HG03354 (cell line): Measurements from ENCODE around the gene ADTRP.

Experiments used
- ATAC-seq: cut with Tn5 transposase; IDR thresholded peaks from one replicate; pipeline ENCODE4 v1.9.1; 2021; ENCODE audit warnings: mild to moderate bottlenecking; ENCODE audit not compliant: unreplicated experiment, poor library complexity, severe bottlenecking

Gene ADTRP

DNA sequence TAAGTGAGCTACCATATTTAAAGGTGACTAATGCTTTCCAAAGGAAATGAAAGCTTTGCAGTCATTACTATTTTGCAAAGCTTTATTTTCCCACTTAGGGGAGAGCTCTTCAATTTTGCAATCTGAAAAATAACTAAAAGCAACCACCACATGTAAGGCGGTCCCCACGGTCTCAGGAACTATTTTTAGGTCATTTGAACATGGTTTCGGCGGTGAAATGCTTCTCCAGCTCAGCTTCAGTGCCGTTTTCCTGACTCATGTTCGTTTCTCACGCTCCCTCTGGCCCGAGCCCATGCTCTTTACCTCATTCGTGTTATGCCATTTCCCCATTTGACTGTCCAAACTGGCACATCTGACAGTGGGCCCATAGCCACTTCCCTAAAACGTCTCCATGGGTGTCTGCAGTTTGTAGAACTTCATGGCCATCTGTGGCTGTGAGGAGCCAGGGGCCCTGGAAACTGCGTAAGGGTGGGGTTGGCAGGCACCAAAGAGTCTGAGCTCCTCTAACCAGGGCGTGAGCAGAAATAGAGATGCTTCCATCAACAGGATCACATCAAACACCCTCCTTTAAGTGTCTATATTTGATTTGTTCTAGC lies 46.5 kb downstream of the ADTRP start:
- ATAC-seq: peak; percentile 69

DNA sequence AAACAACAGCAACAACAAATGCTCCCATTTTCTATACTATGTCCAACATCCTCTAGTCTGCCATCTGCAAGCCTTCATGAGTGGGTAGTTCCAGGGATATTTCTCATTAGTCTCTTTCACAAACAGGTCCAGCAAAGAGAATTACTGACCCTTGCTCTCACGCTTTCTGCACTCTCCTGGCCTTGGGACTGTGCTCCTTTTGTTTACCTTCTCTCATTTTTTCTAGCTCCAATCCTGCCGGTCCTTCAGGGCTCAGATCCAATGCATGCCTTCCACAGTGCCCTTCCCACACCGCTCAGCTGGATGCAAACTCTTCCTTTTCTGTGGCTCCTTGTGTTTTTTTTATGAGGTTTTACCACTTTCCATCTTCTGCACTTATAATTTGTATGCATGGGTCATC lies 47.2 kb downstream of the ADTRP start:
- no peak for ATAC-seq

DNA sequence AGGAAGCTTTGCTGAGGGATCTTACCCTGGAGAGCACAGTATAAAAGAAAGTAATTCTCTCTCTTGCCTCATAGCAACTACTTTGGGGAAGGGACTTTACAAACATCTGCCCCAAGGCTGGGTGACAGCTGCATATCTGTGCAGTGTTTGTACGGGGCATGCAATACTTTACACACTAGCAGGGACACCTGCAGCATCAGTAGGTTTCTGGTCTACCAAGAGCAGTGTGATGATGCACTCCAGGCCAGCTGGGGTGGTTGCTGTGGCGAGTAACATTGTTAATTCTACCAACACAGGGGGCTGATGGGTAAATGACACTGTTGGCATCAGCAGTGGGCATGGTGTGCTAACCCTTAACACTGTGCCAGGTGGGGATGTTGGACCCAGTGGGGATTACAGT lies 48.0 kb downstream of the ADTRP start:
- ATAC-seq: peak; percentile 72

DNA sequence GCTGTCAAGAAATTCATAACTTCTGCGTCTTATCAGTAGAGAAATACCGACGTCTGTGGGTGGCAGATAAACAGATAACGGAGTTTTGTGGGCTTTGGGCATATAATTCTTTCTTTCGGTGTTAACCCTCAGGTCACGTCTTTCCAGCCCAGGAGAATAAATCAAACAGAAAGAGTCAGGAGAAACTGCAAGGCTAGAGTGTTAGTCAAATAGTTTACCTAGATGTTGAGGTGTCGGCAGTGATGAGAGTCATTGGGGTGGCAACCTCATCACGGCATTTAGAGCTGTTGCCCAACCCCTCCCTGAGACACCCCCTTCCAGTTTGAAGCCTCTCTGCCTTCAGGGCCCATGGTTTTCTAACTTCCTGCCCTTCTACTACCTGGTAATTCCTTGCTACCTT lies 49.5 kb downstream of the ADTRP start:
- no peak for ATAC-seq

DNA sequence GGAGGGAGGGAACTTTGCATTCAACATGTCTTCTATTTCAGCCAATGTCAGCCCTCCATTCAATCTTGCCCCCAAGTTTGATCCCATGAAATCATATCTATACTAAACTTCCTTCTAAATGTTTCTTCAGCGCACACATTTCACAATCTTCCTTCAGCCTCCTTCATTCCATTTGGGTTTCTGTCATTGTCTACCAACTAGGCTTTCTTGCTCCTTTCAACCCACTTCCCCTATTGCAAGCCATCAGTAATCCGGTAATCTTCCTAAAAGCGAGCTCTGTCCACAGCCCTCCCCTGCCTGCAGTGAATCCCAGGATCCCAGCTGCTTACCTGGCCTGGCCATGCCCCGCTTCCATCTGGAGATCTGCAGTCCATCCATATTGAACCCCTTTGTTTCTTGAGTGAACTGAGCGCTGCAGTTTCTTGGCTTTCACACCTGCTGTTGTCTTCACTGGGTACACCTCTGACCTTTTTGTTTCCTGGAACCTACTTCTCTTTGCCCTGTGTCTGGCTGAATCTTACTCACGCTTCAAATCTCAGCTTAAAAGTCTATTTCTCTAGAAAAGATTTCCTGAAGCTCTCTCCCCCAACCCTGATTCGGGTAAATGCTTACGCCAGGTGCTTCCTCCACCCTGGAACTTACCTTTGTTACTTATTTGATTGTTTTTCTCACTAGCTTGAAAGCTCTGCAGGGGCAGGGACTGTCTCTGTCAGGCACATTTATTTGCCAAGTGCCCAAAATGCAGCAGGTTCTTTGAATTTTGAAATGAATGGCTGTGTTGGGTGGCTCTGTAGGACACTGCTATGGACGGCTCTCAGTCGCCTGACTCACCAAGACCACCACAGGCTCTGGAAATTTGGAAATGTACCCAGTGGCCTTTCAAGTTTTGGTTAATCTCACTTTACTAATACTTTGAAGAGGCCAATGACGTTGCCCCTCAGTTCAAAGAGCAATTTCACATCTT lies 50.3 kb downstream of the ADTRP start:
- ATAC-seq: no peak

DNA sequence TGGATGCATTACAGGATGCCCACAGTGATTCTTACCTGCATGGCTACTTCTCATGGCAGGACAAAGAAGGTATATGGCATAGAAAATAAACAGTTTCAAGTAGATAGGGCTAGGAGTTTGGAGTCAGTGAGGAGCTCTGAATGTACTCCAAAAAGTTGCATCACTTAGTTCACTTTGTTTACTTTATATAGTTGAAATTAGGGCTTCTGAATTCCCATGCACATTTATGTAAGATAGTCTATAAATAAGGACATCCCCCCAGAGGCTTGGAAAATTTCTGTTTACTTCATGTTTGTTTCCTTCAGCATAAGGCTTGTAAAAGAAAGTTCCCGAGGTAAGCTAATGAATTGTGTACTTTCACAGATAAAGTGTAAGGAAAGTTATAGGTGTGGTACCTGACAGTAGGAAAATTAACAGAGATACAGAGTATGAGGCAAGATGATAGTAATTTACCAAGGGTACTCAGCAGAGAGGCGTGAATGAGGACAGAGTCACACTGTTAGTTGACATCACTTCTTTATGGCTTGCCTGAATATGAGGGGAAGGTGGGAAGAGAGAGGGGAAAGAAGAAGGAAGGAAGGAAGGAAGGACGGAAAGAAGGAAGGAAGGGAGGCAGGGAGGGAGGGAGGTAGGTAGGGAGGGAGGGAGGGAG lies 51.1 kb downstream of the ADTRP start:
- ATAC-seq: no peak

DNA sequence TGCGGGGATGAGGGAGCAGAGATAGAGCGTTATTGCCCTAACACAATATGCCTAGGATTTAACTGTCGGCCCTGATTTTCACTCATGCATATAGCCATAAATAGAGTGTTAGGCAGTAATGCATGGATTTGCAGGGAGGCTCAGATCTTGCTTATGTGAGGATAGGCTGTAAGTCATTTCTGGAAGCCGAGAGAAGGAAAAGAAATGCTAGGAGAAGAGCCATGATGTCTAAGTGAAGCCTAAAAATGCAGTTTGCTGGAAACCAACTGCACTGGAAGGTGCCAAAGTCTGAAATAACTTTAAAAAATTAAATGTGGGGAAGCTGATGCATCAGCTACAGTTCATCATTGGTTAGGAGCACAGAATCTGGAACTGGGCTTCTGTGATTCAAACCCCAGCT lies 54.3 kb downstream of the ADTRP start:
- ATAC-seq: no peak

DNA sequence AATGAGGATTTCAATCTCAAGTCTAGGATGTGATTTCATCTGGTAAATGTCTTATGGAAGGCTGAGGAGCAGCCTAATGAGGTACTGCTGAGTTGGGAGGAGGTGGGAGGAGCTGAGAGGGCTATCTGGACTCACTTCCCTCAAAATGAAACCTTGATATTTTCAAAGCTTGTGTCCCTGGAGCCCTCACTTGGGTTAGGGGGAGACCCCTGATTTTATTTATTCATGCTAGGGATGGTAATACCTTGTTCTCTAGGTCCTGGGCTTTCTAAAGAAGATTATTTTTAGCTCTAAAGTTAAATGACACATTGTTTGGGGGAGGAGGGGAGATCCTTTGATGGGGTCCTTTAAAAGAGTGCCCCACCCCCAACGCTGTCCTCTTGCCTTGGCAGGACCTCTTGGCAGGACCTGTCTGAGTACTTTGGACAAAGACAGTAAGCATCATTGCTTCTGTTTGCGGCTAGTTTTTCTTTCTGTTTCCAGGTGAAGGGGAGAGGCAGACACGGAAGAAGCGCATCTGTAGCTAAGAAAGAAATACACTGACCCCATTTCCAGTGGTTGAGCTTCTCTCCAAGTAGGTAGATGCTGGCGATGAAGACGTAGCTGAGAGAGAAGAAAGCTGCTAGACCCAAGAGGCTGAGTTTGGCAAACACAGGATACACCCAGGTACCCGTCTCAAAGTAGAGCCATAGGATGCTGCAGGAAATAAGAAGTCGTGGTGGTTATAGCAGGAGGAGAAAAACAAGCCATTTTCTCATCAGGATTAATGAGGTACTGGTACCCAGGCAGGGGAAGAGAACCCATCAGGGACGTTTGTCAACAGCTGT lies 55.6 kb downstream of the ADTRP start:
- no peak for ATAC-seq

DNA sequence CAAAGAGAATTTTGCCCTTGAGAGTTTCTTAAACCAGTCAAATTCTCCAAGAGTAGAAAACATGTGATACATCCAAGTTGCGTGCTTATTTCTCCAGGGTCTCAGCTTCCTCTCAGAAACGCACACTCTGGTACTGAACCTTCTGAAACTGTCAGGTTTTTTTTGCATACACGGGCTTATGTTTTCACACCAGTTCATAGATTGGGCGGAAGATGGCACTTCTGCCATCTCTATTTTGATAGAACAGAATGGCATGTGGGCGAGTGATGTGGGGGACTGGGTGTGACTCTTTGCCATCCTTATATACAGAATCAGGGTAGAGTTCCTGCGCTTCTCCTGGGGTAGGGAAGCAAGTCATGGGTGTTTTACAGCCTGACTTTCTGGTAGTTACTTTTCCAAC lies 56.4 kb downstream of the ADTRP start:
- ATAC-seq: no peak

DNA sequence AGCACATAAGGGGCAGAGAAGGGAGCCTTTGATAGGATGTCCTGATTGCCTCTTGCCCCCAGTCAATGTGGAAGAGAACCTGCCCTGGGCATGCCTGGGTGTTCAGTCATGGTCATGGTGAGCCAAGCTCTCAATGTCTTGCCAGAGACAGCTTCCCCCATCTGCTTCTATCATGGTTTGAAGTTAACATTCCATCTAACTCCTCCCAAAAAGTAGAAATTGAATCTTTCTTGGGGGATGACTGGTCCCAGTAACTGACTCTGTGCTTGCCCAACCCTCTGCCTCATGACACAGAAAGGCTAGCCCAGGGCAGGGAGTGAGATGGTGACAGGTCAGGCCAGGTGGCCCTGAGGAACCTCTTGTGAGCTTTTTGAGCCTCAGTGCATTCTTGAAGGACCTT lies 60.1 kb downstream of the ADTRP start:
- no peak for ATAC-seq

DNA sequence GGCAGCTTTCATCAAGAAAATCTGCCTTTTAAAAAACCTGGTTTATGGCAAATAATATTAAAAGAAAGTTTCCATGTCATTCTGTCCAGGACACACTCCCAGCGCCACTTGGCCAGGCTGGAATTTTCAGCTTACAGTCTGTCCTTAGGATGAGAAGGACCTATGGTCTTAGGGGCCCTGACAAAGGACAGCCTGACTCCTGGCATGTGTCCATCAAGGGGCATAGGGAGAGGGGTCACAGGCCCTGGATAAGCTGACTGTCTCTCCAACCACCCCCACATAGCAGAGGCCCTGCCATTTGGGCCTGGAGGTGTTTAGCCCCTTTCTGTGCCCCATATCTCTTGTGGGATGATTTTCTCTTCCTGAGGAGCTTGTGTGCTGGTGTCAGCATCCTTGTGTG lies 60.6 kb downstream of the ADTRP start:
- no peak for ATAC-seq

DNA sequence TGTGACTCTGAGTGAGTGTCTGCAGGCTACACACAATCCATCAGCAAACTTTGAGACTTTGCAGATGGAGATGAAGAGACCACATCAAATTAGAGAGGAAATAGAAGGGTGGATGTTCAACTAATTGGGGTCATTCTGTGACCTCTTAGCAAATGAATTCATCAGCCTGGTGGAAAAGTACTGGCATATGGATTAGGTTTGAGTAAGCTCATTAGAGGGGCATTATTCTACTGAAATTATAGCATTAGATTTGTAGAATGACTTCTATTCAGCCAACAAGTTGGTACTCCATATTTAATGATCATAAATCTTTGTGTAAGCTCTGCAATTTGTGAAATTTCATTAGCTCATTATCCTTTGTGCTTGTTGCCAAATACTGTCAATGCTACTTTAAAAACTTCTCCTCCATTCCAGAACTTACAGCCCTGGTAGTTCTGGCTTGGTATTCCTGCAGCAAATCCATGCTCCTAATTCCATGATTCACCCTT lies 63.8 kb downstream of the ADTRP start:
- no peak for ATAC-seq

DNA sequence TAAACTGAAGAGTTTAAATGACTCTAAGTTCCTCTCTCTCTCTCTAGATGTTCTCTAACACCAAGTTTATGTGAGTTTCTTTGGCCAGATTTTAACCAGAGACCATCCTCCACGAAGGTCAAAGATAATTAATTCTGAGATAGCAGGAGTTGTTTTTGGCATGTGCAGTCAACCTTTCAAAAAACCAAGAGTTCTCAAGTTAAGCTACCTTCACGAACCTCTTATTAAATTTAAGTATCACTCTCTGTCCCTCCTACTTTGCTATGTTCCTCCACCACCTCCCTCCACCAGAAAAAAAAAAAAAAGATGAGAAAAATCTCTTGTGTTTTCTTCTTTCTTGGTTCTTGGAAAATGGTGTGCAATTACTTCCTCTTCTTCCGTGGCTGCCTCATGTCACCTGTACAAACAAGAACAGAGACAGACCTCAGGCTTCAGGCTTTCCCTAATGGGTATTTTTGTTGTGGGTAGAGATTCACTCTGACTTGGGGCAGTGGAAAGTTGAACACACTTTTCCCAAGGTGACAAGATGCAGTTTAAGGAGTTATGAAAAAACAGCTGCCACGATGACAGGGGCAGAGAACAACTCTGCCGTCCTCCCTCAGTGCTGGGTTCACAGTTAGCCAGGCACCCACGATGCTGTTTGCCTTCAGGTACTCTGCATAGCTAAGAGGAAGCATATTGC lies 64.3 kb downstream of the ADTRP start:
- ATAC-seq: peak; percentile 59

DNA sequence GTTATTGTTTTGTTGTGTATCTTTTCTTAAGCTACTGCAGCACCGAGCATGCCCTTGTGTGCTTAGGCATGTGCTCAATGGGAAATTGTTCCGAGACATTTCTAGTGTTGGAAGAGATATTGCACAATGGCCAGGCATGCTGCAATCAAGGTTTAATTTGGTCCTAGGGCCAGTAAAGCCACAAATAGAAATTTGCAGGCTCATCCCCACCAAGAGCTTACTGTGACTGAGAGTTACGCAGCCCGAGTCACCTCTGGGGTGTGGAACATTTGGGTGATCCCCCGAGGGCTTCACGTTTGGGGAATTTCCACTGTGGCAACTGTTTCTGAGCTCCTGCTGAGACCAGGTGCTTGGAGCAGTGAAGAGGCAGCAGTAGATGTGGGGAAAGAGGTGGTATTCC lies 65.8 kb downstream of the ADTRP start:
- no peak for ATAC-seq

DNA sequence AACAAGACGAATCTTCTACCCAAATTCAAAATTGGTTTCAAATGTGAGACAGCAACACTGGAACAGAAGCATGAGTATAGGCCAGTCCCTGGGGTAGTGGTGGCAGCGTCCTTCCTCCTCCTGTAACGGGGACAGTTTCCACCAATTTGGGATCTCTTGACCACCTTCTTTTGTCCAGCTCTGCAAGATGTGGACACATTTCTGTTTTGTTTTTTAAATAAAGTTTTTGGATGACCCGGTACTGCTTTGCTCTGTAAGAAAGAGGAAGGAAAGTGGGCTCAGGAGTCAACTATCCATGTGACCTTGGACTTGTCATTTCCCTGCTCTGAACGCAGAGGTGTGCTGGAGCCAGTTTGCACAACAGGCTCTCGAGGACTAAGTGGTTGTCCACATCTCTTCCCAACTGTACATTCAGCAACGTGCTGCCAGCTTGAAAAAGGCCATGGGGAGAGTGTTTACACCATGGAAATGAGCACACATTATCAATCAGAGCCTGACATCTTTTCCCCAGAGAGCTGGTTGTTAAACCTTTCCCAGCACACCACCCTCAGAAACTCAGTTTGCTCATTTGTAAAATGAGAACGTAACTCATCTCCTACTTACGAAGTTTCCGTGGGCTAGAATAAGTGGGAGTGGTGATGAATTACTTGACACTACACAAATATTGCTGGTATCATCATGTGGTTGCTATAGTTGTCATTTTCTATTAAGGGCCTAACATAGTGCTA lies 66.5 kb downstream of the ADTRP start:
- ATAC-seq: no peak

DNA sequence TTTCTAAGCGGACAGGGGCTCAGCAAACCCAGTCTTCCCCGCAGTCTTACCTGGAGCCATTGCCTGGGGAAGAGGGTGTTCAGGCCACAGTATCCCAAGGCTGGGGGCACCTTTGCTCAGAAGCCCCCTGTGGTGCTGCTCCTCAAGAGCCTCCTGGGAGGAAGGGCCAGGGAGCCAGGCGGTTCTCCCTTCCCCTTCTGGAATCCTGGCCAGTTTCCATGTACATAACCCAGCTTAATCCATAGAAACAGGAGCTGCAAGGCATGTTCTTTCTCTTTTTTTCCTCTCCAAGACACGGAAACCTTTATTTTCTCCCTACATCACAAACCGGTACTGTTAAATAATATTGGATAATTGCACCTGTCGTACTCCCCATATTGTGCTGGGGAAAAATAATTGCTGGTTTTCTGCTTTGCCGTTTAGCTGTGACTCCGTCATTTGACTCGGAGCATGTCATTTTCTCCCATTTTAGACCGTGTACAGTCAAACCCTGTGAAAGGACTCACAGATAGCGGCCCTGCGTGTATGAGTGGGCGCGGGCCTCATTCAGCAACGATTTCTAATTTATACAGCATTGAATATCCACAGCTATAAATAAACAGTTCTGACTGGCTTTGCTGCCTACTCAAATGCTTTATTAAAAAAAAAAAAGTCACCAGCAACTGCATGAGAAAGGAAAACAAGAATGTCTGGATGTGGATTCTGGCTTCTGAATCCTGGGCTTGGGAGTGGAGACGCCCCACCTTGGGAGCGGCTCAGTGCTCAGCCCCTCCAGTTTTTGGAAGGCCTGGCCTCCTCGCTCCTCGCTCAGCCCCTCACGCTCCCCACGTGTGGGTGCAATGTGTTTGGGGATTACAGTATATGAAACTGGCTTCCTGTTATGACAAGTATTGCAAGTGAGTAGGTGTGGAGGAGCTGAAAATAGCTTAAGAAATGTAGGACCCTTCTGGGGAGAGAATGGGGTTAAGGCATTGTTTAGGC lies 67.3 kb downstream of the ADTRP start:
- ATAC-seq: no peak

DNA sequence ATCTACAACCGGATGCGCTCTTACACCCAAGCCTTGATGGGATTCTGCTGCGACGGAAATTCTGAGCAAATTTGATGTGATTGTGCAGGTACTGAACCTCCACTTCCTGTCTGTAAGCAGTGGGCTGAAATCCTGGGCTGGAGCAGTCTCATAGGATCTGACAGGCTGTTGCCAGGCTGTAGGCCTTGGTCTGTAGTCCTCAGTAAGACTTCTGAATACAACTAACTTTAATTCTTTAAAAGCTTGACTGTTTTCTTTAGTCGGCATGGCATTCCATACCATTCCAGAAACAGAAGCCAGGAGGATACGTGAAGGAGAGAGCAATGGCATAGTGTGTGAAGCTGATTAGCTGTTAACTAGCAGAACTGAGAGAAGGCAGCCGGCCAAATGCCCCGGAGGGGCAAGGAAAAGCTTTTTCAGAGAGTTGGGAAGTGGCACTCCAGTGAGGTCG lies 68.3 kb downstream of the ADTRP start:
- ATAC-seq: no peak
